ENCODE results near the gene ERBB2.

GRCh38 chr17:39742126-39742855 is 42.4 kb downstream of the ERBB2 start:
- TF ChIP-seq USF2 (IDR thresholded peaks at IDR 0.05; ENCODE audit: borderline replicate concordance, low read depth, low read length) (no peak), CTCF (IDR thresholded peaks at IDR 0.05 in 2 of 3, conservative IDR thresholded peaks at IDR 0.05 in 1 of 3; ENCODE audit: control insufficient read depth in 2 of 3, extremely low read depth in 1 of 3, insufficient read depth in 1 of 3, low read depth in 3 of 3, low read length in 3 of 3) (no peak), ZSCAN29 (IDR thresholded peaks at IDR 0.05) (no peak), EED (IDR thresholded peaks at IDR 0.05; ENCODE audit: low read depth) (no peak)
